ENCODE measurements around the gene IL1R1. TPM values are rescaled to one million over a fixed set of nuclear protein-coding genes. Genes with fewer than 3 reads are reported as not detected.

Gene IL1R1
- total RNA-seq, 1 experiment from 2014 or later, result 5.2 TPM

- ChIA-PET CTCF (interaction anchor here (0.6 to 1.2 kb wide), 7 partner anchors 10 to 297 kb away, joined by 3 to 5 read pairs (median 3); partner anchors contain the start of gene IL18R1), POLR2A (interaction anchor here (0.5 to 0.6 kb wide), 2 partner anchors 146 to 345 kb away, joined by 3 read pairs; no protein-coding TSS in a partner anchor)
- intact Hi-C loops (cut with micrococcal nuclease), result no loop called here
- Mint-ChIP-seq H3K9me3 (ENCODE audit: unreplicated experiment) (no peaks in the 10 kb centered on the region), H3K36me3 (ENCODE audit: insufficient read depth, unreplicated experiment) (no peaks in the 10 kb centered on the region), H3K27me3 (ENCODE audit: insufficient read depth, unreplicated experiment) (no peaks in the 10 kb centered on the region), H3K4me3 (ENCODE audit: unreplicated experiment) (no peak overlapping the region), H3K4me1 (ENCODE audit: insufficient read depth, unreplicated experiment) (peaks cover 40% of the 10 kb centered on the region), H3K27ac (ENCODE audit: low read depth, unreplicated experiment) (peak overlapping the region; percentile 92)
- BruUV-seq (replicated peaks), result no TSS peak
- DNase-seq (ENCODE audit: unreplicated experiment), result no peak
- TF ChIP-seq CTCF (IDR thresholded peaks at IDR 0.05; ENCODE audit: unreplicated experiment), result no peak
Observed at GRCh38 chr2:102229141-102229769, 86.7 kb downstream of the IL1R1 start.

Other genes with a start within 250 kb of the IL1R1 start
- gene IL1R2, start 150.8 kb upstream of the IL1R1 start, total RNA-seq (2022), result not detected in 2 replicates
- gene IL1RL2, start 44.3 kb downstream of the IL1R1 start, total RNA-seq (2022), result not detected in 2 replicates
- 10.0 and 25.6 TPM in 2 replicates for gene IL1RL1, start 168.8 kb downstream of the IL1R1 start, total RNA-seq (2022)
- 3.5 and 6.7 TPM in 2 replicates for gene IL18R1, start 213.1 kb downstream of the IL1R1 start, total RNA-seq (2022)

Data from MCF 10A (cell line).